ENCODE data around the gene ABHD16B.
"Not testable (repeated sequence)": the region's sequence is repeated elsewhere in the genome, so short reads cannot be mapped to it uniquely, and the experiment has no call there.

The ABHD16B gene

DNA sequence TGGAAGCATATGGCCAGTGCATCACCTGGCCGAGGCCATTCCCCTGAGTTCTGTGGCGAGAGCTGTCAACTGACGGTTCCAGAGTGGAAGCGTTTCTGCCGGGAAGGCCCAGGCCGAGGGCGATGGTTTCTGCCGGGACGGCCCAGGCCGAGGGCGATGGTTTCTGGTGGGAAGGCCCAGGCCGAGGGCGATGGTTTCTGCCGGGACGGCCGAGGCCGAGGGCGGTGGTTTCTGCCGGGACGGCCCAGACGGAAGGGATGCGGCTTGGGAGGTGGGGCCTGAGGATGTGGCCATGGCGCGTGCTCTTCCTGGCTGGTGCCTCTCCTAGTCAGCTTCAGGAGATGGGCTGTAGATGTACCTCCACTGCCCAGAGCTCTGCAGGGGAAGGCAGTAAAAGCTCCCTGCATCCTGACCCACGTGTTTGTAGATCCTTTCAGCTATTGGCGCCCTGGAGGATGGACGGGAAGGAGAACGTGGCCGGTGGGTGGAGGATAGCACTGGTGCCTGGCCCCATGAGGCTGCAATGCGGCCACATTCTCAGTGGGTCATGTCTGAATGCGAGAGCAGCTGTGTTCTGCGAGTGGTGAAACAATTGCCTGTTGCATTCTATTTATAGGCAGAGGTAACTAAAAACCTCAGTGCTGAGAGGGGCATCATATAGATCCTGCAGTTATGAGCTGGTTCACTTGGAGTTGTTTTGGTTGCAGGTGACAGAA, 16.6 kb downstream of the ABHD16B start:
- DNase-seq (ENCODE audit: low read depth in 1 of 2, low spot score in 1 of 2): no peak

DNA sequence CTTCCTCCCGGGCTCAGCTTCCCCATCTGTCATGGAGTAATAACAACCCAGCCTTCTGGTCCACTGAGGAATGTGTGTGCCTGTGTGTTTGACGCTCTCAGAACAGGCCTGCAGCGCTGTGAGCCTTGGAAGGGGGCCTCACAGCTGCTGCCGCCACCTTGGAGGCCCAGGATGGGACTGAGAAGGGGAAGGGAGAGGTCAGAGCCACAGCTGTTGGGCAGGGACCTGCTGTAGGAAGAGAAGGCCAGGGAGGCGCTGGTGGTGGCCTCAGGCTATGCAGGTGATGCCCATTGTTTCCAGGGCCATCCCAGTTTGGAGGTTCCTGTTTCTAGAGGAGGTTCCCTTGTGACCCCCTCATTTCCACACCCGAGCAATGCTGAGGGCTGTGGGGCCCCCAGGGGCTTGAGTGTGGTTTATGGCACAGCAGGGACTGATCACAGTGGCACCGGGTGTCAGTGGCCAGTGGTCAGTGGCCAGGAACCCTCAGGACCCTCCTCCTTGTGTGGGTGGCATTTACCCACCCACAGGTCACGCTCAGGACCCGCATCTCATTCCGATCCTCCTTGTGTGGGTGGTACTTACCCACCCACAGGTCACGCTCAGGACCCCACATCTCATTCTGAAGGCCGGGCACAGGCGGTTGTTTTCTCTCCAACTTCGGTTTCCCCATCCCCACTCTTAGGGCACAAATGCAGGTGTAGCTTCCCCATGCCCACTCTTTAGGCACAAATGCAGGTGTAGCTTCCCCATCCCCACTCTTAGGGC, 17.8 kb downstream of the ABHD16B start:
- DNase-seq (ENCODE audit: low read depth in 1 of 2, low spot score in 1 of 2): no peak

DNA sequence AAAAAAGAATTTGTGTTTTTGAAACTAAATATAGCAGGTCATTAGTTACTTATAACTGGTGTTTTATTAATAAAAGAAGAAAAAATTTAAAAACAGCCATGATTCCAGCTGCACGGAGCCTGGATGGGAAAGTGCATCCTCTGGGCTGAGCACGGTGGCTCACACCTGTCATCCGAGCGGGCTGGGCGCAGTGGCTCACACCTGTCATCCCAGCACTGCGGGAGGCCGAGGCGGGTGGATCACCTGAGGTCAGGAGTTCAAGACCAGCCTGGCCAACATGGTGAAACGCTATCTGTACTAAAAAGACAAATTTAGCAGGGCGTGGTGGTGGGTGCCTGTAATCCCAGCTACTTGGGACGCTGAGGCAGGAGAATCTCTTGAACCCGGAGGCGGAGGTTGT, 19.6 kb downstream of the ABHD16B start:
- DNase-seq (ENCODE audit: low read depth in 1 of 2, low spot score in 1 of 2): not testable (repeated sequence)

DNA sequence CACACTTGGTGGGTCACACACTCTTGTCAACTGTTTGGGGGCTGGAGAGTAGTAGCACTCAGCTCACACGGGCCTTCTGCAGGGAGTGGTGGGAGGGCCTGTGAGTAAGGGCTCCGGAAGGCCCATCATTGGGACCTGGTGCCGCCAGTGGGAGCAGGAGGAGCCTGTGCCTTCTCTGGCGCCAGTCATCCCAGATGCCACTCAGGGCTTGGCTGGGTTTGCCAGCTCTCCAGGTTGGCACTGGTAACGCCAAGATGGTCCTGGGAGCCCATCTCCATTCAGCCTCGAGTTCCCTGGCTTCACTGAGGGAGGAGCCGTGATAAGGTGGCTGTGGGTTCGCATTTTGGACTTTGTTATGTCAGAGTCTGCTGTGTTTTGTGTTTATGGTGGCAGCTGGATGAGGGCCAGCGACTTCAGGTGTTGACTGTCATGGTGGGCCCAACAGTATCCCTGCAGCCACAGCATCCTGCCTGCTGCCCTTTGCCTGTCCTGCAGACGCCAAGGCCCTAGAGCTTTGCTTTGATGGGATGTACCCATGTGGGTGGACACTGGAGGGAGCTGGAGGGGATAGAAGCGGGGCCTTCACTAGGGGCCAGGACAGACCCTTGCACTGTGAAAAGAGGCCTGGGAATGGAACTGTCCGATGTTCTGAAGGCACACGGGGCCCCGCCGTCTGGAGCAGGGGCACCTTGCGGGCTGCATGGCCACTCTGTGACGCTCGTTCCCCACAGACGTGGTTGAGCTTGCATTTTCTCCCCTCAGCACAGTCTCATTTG, 20.3 kb downstream of the ABHD16B start:
- DNase-seq (ENCODE audit: low read depth in 1 of 2, low spot score in 1 of 2): no peak

DNA sequence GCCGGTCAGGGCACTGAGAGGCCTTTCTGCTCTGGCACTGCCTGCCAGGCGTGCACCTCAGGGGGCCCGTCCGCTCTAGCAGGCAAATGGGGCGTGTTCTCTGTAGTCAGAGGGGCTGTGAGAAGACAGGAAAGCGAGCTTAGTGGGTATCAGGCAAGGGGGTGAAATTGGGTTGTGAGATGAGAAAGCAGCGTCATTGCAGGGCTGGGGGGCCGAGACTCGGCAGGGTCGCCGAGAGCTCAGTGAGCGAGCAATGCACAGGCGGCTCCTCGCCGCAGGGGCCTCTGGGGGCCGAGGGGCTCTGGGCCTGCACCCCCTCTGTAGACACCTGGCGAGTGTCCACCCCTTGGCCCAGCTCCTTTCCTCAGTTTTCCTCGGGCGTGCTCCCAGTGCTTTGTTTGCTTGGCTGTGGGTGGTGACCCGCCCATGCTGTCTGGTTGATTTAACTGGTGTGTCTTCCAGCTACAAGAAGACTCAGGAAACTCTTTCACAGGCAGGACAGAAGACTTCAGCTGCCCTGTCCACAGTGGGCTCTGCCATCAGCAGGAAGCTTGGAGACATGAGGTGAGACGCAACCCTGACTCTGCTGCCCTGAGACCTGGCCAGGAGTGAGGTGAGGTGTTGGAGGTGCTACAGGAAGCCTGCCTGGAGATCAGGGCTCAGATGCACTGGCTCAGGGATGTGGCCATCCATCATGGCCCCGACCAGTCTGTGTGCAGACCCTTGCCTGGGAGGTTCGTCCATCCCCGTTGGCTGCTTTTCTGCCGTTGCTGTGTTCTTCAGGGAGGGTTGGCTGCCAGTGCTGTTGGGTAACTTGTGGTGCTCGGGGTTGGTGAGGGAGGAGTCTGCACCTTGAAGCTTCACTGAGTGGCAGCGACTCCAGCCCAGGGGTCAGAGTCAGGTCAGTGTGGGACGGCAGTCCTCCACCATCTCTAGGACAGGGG, 21.2 kb downstream of the ABHD16B start:
- no peak for DNase-seq (ENCODE audit: low read depth in 1 of 2, low spot score in 1 of 2)

DNA sequence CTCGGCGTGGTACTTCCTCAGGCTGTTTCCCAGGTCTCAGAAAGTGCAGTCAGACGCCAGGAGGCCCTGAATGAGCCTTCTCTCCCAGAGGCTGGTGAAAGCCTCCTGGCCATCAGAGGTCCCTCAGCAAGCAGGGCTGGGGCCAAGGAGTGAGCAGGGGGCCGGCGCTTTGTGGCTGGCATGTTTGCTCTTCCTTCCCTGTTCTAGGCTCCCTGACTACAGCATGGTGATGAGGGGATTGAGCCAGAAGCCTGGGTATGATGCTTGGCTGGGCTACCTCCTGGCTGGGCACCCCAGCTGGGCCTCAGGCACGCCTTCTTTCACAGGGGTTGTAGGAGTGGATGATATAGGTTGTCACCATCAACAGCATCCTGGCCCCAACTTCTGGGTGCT, 21.9 kb downstream of the ABHD16B start:
- no peak for DNase-seq (ENCODE audit: low read depth in 1 of 2, low spot score in 1 of 2)

DNA sequence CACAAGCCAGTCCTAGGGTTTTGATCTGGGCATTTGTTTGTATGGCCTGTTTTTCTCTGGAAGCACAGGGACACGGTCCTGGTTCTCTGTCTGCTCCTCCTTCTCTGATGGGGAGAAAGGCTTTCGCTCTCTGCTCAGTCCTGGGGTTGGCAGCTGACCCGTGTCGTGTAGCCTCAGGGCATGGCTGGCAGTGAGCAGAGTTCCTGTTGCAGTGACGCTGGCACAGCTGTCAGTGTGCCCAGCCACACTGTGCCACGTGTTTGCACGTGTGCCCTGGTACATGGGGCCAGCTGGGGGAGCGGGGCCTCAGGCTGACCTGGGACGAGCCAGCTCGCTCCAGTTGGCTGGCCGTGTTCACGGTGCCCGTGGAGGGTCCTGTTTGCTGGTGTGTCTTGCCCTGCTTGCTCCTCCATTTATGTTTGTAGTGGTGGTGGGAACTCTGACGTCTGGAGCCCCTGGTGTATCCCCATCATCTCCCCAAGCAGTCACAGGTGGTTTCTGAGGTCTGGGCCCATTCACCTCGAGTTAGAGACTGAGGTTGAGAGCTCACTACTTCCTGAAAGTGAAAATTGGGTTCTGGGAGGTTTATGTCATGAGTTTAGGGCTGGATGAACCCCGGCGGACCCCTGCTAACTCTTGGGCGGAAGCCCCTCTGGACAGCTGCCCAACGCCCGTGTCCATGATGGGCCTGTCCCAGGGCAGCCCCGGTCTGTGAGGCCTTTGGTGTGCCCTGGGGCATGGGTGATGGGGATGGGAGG, 23.4 kb downstream of the ABHD16B start:
- DNase-seq (ENCODE audit: low read depth in 1 of 2, low spot score in 1 of 2): no peak

DNA sequence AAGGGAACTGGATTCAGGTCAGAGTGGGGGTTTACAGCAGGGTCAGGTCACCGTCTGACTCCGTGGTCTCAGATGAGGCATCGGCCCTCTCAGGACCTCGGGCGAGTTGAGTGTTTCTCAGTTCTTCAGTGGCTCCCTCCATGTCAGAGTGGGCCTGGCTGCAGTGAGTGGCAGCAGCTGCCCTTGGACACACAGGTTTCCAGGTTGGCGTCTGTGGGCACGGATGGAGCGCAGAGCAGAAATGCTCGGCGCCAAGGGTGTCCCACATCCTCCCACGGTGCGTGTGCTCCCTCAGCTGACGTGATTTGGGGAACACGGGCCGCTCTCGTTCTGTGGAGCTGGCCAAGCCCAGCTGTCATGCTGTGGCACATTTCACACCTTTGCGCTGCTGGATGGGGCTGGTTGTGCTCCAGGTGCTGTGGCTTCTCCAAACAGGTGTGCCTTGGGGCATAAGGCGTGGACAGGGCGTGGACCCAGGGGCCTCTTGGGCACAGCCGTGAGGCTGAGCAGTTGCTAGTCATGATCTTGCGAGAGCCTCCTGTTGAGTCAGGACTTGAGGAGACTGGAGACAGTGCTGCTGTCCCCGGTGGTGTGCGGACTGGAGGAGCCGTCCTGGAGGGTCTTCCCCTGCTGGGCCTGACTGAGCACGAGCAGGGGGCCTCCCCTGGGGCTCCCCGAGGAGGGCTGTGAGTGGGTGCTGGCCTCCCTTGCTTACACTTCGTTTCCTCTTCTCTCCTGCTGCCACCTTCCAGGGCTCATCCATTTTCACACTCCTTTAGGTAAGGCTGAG, 24.2 kb downstream of the ABHD16B start:
- no peak for DNase-seq (ENCODE audit: low read depth in 1 of 2, low spot score in 1 of 2)

DNA sequence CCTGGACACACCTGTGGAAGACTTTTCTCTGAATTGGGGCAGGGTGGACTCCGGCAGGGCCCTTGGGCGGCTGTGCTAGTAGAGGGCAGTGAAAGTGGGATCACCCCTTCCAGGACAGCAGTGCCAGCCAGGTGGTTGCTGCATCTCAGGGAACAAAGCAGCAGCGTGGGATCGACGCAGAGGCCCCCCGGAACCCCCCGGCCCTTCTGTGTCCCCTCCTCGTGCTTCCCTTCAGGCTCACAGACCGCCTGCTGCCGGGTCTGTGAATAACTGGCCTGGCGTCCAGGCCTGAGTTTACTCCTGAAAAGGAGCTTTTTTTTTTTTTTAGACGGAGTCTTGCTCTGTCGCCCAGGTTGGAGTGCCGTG, 24.7 kb downstream of the ABHD16B start:
- DNase-seq (ENCODE audit: low read depth in 1 of 2, low spot score in 1 of 2): no peak

DNA sequence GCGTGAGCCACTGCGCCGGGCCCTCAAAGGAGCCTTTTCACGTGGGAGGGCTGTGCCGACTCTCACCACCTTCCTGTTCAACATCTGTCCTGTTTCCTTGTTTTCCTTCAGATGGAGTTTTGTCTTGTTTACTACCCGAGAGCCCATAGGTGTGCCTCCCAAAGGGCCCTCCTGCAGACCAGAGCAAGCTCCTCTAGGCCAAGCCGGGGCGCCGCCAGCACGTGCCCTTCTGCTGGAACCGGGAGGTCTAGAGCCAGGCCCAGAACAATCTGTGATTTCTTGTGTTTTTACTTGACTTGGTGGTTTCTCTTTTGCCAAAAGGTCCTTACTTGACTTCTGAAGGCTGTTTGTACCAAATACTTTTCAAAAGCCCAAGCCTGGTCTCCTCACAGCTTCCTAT, 25.6 kb downstream of the ABHD16B start:
- no peak for DNase-seq (ENCODE audit: low read depth in 1 of 2, low spot score in 1 of 2)

DNA sequence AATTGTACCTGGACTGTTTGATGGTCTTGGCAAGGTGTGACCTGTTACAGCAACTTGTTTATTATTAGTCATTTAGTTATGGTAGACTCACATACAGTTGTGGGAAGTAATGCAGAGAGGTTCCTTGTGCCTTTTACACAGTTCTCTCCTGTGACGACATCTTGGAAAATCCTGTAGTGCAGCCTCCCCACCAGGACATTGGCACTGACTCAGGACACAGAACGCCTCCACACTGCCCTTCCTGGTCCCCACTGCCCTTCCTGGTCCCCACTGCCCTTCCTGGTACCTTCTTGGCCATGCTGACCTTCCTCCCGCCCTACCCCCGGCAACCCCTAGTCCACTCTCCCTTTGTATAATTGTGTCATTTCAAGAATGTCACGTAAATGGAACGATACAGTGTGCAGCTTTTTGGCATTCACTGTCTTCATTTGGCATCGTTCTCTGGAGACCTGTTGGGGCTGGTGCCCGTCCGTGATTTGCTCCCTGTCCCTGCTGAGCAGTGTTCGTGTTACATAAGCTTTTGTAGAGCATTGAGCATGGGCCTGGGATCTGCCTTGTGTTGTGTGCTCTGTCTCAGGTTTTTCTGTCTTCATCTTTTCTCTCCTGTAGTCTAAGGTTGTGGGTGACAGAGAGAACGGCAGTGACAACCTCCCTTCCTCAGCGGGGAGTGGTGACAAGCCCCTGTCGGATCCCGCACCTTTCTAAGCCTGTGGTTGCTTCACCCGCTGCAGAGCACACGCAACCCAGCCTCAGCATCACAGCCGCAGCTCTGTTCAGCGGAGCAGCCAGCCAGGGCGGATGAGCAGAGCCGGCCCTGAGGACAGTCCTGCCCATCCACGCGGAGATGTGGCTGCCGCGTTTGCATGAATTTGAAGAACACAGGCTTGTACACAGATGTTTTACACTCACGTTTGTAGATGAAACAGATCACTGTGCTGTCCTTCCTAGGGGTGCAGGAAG, 28.2 kb downstream of the ABHD16B start:
- DNase-seq (ENCODE audit: low read depth in 1 of 2, low spot score in 1 of 2): no peak

DNA sequence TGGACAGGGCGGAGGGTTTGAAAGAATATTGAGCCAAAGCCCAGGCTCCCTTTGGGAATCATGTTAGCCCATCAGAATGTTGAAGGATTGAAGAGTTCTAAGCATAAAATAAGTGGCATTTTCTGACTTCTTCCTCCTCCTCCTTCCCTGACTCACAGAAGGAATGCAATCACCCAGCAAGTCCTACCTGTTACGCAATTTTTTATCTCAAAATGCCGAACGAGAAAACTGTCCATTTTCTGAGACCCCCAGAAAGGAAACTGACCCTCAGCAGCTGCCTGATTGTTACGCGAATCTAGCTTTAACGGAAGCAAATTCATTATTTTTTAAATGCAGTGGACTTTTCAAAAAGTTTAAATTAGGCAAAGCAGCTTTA, 28.9 kb downstream of the ABHD16B start:
- no peak for DNase-seq (ENCODE audit: low read depth in 1 of 2, low spot score in 1 of 2)

DNA sequence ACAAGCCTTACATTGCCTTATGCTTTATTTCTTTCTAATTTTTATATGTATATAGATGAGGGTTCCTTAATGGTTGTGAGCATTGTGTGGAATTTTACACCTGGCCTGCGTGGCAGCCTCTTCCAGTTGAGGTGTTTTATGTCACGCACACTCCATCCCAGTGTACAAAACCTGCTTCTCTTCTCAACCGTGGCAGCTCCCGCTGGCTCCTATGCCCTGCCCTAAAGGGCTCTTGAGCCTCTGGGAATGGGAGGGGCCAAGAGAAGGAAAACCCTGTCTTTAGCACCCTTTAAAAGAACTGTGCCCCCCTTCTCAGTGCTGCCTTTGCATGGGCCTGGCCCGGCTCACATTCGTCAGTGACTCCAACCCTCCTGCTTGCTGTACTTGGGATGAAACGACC, 29.3 kb downstream of the ABHD16B start:
- DNase-seq (ENCODE audit: low read depth in 1 of 2, low spot score in 1 of 2): no peak

DNA sequence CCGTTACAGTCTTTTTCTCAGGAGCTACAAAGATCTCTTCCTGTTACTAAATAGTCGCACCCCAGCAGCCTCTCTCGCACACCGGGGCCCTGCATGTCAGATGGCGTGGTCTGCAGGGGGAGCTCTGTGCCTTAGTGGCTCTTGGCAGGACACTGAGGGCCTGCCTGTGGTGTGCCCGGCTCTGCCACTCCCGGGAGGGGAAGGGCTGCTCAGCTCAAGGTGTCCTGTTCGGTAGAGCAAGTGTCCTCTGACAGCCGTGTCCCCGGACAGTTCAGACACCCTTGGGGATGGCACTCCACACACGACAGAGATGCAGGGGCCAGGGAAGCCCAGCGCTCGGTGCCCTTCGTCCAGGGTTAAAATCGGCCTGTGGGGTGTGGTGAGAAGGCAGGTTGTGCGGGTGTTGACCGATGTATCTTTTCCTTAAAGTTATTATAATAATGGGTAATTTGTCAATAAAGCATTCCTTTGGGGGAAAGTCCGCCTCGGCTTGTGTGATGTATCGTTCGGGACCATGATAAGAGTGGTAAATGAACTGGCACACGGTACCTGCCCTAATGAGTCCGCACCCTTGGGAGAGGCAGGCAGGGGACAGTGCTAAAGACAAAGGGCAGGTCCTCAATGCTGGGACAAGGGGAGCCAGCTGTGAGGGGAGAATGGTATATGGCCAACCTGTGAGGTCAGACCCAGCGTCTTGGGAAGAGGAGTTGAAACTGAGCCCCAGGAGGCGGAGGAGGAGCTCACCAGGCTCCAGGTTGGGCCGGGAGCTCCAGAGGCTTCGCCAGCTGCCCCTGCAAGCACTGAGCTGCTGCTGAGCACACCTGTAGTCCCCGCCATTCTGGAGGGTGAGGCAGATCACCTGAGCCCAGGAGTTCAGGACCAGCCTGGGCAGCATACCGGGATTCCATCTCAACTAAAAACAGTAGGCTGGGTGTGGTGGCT, 30.0 kb downstream of the ABHD16B start:
- DNase-seq (ENCODE audit: low read depth in 1 of 2, low spot score in 1 of 2): no peak

DNA sequence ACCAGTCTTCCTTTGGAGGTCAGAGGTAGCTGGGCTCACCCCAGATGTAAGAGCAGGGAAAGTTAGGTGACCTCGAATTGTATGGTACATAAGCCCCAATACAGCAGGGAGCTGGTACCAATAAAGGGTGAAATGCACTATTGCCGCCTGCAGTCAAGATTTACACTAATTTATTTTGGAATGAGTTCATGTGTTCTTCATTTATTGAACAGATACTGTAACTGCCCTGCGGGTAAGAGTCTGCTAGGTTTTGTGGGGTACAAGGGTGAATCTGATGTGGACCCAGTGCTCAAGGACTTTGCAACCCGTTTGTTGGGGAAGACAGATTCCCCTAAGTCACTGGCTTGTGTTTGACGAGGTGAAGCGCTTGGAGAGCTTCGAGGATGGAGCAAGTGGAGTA, 31.1 kb downstream of the ABHD16B start:
- DNase-seq (ENCODE audit: low read depth in 1 of 2, low spot score in 1 of 2): no peak

DNA sequence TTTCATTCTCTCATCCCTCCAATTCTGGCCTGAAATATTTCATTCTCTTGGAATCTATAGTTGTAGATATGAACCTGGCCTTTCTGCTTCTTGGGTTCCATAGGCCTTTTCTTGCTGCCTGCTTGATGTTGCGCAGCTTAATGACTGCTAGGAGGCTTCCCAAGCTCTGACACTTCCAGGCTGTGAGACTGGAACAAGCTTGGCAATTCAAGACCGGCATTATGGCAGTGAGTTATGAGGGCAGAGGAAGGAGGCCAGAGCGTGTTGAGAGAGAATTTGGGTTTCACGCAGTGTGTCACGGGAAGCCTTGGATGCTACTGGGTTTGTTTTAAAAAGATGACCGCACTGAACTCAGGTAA, 32.7 kb downstream of the ABHD16B start:
- DNase-seq (ENCODE audit: low read depth in 1 of 2, low spot score in 1 of 2): no peak
